Tibial artery (tissue), 4 donors: Measurements from ENCODE around the gene ENDOG.
A peak's percentile ranks its signal among the peaks of the same experiment; 100 is the strongest.
"Not testable (repeated sequence)": the region's sequence is repeated elsewhere in the genome, so short reads cannot be mapped to it uniquely, and the experiment has no call there.

ENCODE experiments used
- DNase-seq, 2 donors: peaks; one replicate each; pipeline ENCODE4 v3.0.0-alpha.2; 2019
- H3K27ac ChIP-seq, 2 donors: fragments of 200-600 bp; sonication (generic) in 1 of 2; 1 replicate in 1 of 2; 2 replicates in 1 of 2; pipeline ENCODE4 v1.5.1; 2018 to 2019; ENCODE audit warnings: mild to moderate bottlenecking in 1 of 2
- H3K27me3 ChIP-seq, 2 donors: fragments of 200-600 bp; sonication (generic) in 1 of 2; one replicate each; pipeline versions ENCODE4 v1.5.1 to v1.6.0; 2016 to 2019
- H3K36me3 ChIP-seq, 3 donors: fragments of 200-600 bp; sonication (generic) in 2 of 3; one replicate each; pipeline ENCODE4 v1.5.1; 2016 to 2019; ENCODE audit warnings: mild to moderate bottlenecking in 2 of 3
- H3K4me1 ChIP-seq, 4 donors: fragments of 200-600 bp; sonication (generic) in 2 of 4; 1 replicate in 3 of 4; 2 replicates in 1 of 4; pipeline ENCODE4 v1.5.1; 2016 to 2019
- H3K4me3 ChIP-seq, 2 donors: fragments of 200-600 bp; sonication (generic) in 1 of 2; 1 replicate in 1 of 2; 2 replicates in 1 of 2; pipeline ENCODE4 v1.5.1; 2018 to 2019; ENCODE audit warnings: mild to moderate bottlenecking in 2 of 2
- H3K9me3 ChIP-seq, 3 donors: fragments of 200-600 bp; sonication (generic) in 1 of 3; one replicate each; pipeline ENCODE4 v1.5.1; 2016 to 2019
- intact Hi-C: fragments of 100-400 bp; cut with DNase I; formaldehyde crosslinking; loops from one replicate; pipeline ENCODE4 v1.15.0; 2023; ENCODE audit warnings: low total_unique reads
- TF ChIP-seq, protein P1 (sequence below), 2 experiments: fragments of 200-600 bp in 1 of 2; fragments of 450-650 bp in 1 of 2; IDR thresholded peaks; one replicate each; pipeline ENCODE4 v1.5.1; 2017 to 2019; ENCODE audit warnings: antibody characterized with exemption in 2 of 2, mild to moderate bottlenecking in 1 of 2, moderate library complexity in 1 of 2

Gene ENDOG

DNA sequence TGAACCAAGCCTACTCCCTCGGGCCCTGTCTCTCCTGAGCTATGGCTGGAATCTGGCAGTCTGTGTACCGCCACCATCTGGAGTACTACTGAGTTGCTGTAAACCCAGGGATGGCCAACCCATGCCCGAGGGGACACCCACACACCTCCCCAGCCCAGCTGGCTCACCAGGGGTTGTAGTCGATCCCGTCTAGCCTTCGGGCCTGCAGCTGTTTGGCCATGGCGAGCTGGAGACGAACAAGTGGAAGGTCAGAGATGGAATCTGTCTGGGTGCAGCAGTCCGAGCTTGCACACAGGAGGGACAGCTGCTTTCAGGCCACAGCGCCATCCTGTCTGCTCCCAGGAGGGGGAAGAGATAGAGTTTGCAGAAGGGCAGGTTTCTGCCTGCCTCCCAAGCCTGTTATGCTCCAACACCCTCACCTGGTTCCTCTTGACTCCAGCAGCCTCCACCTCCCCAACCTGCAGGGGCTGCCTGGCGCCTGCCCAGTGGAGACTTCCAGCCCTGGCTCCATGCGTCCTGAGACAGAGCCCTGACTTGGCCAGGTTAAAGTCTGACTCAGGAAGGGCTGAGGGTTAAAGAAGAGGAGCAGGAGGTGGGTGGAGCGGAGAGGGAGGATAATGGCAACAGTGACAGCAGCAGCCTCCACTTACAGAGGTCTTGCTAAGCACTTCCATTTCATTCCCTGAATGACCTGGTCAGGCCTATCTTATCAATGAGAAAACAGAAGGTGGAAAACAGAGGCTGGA lies 27.1 kb downstream of the ENDOG start:
- no peaks in the 10 kb centered on the region for H3K9me3 ChIP-seq
- no peaks in the 10 kb centered on the region for H3K27me3 ChIP-seq
- H3K27ac ChIP-seq: no peak overlapping the region
- H3K36me3 ChIP-seq: peaks cover 3 to 24% (median 6%) of the 10 kb centered on the region in 3 donors
- H3K4me1 ChIP-seq: peaks cover 0 to 9% (median 0%) of the 10 kb centered on the region in 4 donors
- intact Hi-C loops: loop anchor here (5.0 kb wide), 1 partner anchor 87 kb away; no protein-coding TSS in a partner anchor
- H3K4me3 ChIP-seq: no peak overlapping the region
- no peak for DNase-seq
- TF ChIP-seq, protein P1, sequence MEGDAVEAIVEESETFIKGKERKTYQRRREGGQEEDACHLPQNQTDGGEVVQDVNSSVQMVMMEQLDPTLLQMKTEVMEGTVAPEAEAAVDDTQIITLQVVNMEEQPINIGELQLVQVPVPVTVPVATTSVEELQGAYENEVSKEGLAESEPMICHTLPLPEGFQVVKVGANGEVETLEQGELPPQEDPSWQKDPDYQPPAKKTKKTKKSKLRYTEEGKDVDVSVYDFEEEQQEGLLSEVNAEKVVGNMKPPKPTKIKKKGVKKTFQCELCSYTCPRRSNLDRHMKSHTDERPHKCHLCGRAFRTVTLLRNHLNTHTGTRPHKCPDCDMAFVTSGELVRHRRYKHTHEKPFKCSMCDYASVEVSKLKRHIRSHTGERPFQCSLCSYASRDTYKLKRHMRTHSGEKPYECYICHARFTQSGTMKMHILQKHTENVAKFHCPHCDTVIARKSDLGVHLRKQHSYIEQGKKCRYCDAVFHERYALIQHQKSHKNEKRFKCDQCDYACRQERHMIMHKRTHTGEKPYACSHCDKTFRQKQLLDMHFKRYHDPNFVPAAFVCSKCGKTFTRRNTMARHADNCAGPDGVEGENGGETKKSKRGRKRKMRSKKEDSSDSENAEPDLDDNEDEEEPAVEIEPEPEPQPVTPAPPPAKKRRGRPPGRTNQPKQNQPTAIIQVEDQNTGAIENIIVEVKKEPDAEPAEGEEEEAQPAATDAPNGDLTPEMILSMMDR (IDR thresholded peaks at IDR 0.05): no peak

DNA sequence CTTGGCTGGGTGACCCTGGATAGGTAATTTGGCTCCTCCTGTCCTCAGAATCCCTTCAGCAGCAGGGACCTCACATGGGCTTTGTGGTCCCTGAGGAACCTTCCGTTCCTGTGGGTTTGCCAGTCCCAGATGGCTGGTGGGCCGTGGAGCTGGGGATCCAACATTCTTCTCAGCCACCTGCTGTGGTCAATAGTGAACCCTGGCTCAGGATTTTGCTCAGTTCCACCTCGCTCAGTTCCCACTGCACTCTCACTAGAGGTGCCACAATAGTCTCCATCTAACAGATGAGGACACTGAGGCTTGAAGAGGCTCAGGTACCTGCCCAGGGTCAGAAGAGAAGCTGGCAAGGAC lies 28.4 kb downstream of the ENDOG start:
- H3K27me3 ChIP-seq: no peaks in the 10 kb centered on the region
- H3K27ac ChIP-seq: no peak overlapping the region
- DNase-seq: no peak
- peaks cover 0 to 9% (median 0%) of the 10 kb centered on the region in 4 donors for H3K4me1 ChIP-seq
- peaks cover 0 to 24% (median 6%) of the 10 kb centered on the region in 3 donors for H3K36me3 ChIP-seq
- no peak overlapping the region for H3K4me3 ChIP-seq
- no peaks in the 10 kb centered on the region for H3K9me3 ChIP-seq
- intact Hi-C loops: loop anchor here (5.0 kb wide), 1 partner anchor 86 kb away; no protein-coding TSS in a partner anchor
- TF ChIP-seq, protein P1 (IDR thresholded peaks at IDR 0.05): no peak

DNA sequence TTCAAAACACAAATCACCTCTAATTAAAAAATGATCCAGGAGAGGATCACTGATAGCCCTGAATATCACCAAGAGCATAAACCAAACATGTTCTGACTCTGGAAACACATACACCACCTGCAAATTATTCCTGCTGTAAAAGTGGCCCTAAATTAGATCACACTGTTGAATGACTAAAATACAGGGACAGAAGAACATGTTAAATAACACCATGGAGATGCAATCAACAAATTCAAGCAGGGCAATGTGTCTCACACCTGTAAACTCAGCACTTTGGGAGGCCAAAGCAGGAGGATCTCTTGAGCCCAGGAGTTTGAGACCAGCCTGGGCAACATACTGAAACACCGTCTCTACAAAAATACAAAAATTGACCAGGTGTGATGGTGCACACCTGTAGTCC lies 29.5 kb downstream of the ENDOG start:
- H3K27me3 ChIP-seq: no peaks in the 10 kb centered on the region
- no peak overlapping the region for H3K4me3 ChIP-seq
- intact Hi-C loops: loop anchor here (5.0 kb wide), 1 partner anchor 84 kb away; no protein-coding TSS in a partner anchor
- TF ChIP-seq, protein P1 (IDR thresholded peaks at IDR 0.05): no peak
- DNase-seq: no peak
- no peak overlapping the region for H3K27ac ChIP-seq
- peaks cover 0 to 9% (median 0%) of the 10 kb centered on the region in 4 donors for H3K4me1 ChIP-seq
- no peaks in the 10 kb centered on the region for H3K9me3 ChIP-seq
- H3K36me3 ChIP-seq: peaks cover 0 to 13% (median 0%) of the 10 kb centered on the region in 3 donors

DNA sequence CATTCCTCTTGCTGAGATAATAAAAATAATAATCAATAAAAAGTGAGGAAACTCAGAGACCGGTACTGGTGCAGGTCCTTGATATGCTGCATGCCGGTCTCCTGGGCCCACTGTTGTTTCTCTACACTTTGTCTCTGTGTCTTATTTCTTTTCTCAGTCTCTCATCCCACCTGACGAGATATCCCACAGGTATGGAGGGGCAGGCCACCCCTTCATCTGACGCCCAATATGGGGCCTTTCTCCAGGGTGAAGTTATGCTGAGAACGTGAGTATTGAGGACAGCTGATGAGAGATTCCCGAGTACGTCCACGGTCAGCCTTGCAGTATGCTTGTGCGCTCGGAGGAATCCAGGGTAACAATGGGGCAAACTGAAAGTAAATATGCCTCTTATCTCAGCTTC lies 32.7 kb downstream of the ENDOG start:
- not testable (repeated sequence) for DNase-seq, H3K9me3 ChIP-seq, H3K4me1 ChIP-seq, H3K27me3 ChIP-seq, H3K27ac ChIP-seq, H3K36me3 ChIP-seq, H3K4me3 ChIP-seq
- intact Hi-C loops: loop anchor here (10.0 kb wide), 1 partner anchor 174 kb away; the partner anchor contains the start of gene SH3GLB2

DNA sequence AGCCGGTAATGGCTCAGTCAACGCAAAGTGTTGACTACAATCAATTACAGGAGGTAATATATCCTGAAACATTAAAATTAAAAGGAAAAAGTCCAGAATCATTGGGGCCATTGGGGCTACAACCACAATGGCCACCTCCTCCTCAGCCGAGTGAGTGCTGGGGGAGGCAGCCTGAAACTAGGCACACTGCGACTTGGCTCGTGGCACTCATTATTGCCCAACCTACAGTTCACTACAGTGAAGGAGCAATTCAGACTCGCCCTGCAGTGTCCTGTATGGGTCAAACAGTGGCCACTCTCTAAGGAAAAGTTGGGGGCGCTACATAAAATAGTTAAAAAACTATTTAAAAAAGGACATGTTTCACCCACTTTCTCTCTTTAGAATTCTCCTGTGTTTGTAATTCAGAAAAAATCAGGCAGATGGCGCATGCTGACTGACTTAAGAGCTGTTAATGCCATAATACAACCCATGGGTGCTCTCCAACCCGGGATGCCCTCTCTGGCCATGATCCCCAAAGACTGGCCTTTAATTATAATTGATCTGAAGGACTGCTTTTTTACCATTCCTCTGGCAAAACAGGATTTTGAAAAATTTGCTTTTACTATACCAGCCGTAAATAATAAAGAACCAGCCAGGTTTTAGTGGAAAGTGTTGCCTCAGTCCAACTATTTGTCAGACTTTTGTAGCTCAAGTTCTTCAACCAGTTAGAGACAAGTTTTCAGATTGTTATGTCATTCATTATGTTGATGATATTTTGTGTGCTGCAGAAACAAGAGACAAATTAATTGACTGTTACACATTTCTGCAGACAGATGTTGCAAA lies 33.7 kb downstream of the ENDOG start:
- H3K27me3 ChIP-seq, DNase-seq, H3K27ac ChIP-seq, H3K4me3 ChIP-seq, H3K36me3 ChIP-seq, H3K4me1 ChIP-seq, H3K9me3 ChIP-seq: not testable (repeated sequence)
- intact Hi-C loops: loop anchor here (10.0 kb wide), 1 partner anchor 173 kb away; the partner anchor contains the start of gene SH3GLB2
- TF ChIP-seq, protein P1 (IDR thresholded peaks at IDR 0.05): peak; percentile 62 to 86

DNA sequence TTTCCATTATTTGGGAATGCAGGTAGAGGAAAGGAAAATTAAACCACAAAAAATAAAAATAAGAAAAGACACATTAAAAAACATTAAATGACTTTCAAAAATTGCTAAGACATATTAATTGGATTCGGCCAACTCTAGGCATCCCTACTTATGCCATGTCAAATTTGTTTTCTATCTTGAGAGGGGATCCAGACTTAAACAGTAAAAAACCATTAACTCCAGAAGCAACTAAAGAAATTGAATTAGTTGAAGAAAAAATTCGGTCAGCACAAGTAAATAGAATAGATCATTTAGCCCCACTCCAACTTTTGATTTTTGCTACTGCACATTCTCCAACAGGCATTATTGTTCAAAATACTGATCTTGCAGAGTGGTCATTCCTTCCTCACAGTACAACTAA lies 34.3 kb downstream of the ENDOG start:
- intact Hi-C loops: loop anchor here (10.0 kb wide), 1 partner anchor 172 kb away; the partner anchor contains the start of gene SH3GLB2
- H3K27me3 ChIP-seq, H3K36me3 ChIP-seq, H3K4me3 ChIP-seq, DNase-seq, H3K4me1 ChIP-seq, H3K9me3 ChIP-seq, H3K27ac ChIP-seq: not testable (repeated sequence)

DNA sequence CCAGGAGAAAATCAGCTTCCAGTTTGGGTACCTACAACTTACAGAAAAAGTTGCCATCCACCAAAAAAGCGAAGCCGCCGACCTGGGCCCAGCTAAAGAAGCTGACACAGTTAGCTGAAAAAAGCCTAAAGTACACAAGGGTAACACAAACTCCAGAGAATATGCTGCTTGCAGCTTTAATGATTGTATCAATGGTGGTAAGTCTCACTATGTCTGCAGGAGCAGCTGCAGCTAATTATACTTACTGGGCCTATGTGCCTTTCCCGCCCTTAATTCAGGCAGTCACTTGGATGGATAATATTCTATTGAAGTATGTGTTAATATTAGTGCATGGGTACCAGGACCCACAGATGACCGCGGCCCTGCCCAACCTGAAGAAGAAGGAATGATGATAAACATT lies 36.2 kb downstream of the ENDOG start:
- H3K36me3 ChIP-seq, H3K4me3 ChIP-seq, H3K4me1 ChIP-seq, H3K9me3 ChIP-seq, H3K27ac ChIP-seq, DNase-seq, H3K27me3 ChIP-seq: not testable (repeated sequence)
- intact Hi-C loops: loop anchor here (10.0 kb wide), 1 partner anchor 170 kb away; the partner anchor contains the start of gene SH3GLB2

DNA sequence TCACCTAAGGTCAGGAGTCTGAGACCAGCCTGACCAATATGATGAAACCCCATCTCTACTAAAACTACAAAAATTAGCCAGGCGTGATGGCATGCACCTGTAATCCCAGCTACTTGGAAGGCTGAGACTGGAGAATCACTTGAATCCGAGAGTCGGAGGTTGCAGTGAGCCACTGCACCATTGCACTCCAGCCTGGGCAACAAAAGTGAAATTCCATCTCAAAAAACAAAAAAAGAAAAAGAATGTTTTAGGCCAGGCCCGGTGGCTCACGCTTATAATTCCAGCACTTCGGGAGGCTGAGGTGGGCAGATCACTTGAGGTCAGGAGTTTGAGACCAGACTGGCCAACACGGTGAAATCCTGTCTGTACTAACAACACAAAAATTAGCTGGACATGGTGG lies 40.2 kb downstream of the ENDOG start:
- not testable (repeated sequence) for DNase-seq, H3K27me3 ChIP-seq, H3K36me3 ChIP-seq, H3K9me3 ChIP-seq, H3K27ac ChIP-seq, H3K4me3 ChIP-seq
- intact Hi-C loops: loop anchor here (10.0 kb wide), 1 partner anchor 166 kb away; the partner anchor contains the start of gene SH3GLB2
- peaks cover 0 to 31% (median 19%) of the 10 kb centered on the region in 4 donors for H3K4me1 ChIP-seq
